ENCODE results near the gene HEBP1.

Gene HEBP1

DNA sequence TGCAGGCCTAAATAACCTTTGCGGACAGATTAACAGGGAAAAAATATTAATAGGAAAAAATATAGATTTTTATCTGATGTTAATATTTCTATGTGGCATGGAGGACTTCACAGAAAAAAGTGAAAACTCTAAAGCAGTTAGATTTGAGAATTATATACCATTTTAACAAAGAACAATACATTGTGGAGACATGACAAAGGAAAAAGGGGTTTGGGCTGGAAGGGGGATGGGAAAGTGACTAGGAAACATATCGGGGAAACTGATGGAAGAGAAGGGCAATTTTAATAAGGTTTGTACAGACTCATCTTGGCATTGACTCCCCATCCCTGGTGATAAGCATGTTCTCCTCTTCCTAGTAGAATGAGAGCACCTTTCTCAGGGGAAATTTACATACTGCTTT, 27.0 kb downstream of the HEBP1 start:
- Histone ChIP-seq H3K27ac (replicated peaks) (no peak overlapping the region), H3K4me3 (replicated peaks; ENCODE audit: insufficient read depth, low read length) (no peak overlapping the region), H3K27me3 (ENCODE audit: insufficient read depth, poor library complexity, severe bottlenecking) (no peaks in the 10 kb centered on the region)
- no peak for DNase-seq (ENCODE audit: low read depth in 1 of 2, low spot score in 1 of 2)
- TF ChIP-seq POLR2AphosphoS5 (IDR thresholded peaks at IDR 0.05; ENCODE audit: low read depth) (no peak), SPI1 (IDR thresholded peaks at IDR 0.05; ENCODE audit: borderline replicate concordance, low read depth) (no peak), GABPA (IDR thresholded peaks at IDR 0.05; ENCODE audit: low read depth) (no peak)
- TF ChIP-seq, protein P1, sequence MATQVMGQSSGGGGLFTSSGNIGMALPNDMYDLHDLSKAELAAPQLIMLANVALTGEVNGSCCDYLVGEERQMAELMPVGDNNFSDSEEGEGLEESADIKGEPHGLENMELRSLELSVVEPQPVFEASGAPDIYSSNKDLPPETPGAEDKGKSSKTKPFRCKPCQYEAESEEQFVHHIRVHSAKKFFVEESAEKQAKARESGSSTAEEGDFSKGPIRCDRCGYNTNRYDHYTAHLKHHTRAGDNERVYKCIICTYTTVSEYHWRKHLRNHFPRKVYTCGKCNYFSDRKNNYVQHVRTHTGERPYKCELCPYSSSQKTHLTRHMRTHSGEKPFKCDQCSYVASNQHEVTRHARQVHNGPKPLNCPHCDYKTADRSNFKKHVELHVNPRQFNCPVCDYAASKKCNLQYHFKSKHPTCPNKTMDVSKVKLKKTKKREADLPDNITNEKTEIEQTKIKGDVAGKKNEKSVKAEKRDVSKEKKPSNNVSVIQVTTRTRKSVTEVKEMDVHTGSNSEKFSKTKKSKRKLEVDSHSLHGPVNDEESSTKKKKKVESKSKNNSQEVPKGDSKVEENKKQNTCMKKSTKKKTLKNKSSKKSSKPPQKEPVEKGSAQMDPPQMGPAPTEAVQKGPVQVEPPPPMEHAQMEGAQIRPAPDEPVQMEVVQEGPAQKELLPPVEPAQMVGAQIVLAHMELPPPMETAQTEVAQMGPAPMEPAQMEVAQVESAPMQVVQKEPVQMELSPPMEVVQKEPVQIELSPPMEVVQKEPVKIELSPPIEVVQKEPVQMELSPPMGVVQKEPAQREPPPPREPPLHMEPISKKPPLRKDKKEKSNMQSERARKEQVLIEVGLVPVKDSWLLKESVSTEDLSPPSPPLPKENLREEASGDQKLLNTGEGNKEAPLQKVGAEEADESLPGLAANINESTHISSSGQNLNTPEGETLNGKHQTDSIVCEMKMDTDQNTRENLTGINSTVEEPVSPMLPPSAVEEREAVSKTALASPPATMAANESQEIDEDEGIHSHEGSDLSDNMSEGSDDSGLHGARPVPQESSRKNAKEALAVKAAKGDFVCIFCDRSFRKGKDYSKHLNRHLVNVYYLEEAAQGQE (IDR thresholded peaks at IDR 0.05; ENCODE audit: insufficient replicate concordance, low read depth) = no peak
- TF ChIP-seq, protein P2, sequence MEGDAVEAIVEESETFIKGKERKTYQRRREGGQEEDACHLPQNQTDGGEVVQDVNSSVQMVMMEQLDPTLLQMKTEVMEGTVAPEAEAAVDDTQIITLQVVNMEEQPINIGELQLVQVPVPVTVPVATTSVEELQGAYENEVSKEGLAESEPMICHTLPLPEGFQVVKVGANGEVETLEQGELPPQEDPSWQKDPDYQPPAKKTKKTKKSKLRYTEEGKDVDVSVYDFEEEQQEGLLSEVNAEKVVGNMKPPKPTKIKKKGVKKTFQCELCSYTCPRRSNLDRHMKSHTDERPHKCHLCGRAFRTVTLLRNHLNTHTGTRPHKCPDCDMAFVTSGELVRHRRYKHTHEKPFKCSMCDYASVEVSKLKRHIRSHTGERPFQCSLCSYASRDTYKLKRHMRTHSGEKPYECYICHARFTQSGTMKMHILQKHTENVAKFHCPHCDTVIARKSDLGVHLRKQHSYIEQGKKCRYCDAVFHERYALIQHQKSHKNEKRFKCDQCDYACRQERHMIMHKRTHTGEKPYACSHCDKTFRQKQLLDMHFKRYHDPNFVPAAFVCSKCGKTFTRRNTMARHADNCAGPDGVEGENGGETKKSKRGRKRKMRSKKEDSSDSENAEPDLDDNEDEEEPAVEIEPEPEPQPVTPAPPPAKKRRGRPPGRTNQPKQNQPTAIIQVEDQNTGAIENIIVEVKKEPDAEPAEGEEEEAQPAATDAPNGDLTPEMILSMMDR (IDR thresholded peaks at IDR 0.05; ENCODE audit: insufficient read depth, low read length) = no peak

GRCh38 chr12:12965836-12966235, 34.2 kb downstream of the HEBP1 start:
- DNase-seq (ENCODE audit: low read depth in 1 of 2, low spot score in 1 of 2) = no peak

DNA sequence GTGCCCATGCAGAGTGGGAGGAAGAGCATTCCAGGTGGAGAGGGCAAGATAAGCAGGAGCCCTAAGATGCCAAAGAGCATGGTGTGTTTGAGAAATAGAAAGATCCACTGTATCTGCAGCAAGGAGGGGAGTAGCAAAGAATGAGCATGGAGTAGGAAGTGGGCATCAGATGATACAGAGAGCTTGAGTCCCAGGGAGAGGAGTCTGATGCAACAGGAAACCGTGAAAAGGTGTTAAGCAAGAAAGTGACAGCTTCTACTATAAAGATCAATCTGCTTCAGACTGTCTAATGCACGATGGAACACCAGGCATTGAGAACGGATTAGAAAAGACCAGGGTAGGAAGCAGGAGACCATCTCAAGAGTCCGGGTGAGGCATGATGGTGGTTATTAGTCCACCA, 35.8 kb downstream of the HEBP1 start:
- peak; percentile 47 to 73 for DNase-seq (ENCODE audit: low read depth in 1 of 2, low spot score in 1 of 2)
- Histone ChIP-seq H3K27ac (replicated peaks) (no peak overlapping the region), H3K4me3 (replicated peaks; ENCODE audit: insufficient read depth, low read length) (no peak overlapping the region), H3K27me3 (ENCODE audit: insufficient read depth, poor library complexity, severe bottlenecking) (no peaks in the 10 kb centered on the region)
- TF ChIP-seq SPI1 (IDR thresholded peaks at IDR 0.05; ENCODE audit: borderline replicate concordance, low read depth) (no peak; the same call in 1 of the 2 replicates), GABPA (IDR thresholded peaks at IDR 0.05; ENCODE audit: low read depth) (no peak), POLR2AphosphoS5 (IDR thresholded peaks at IDR 0.05; ENCODE audit: low read depth) (no peak)
- TF ChIP-seq, protein P2 (IDR thresholded peaks at IDR 0.05; ENCODE audit: insufficient read depth, low read length) = no peak
- TF ChIP-seq, protein P1 (IDR thresholded peaks at IDR 0.05; ENCODE audit: insufficient replicate concordance, low read depth) = no peak

More at GRCh38 chr12:12965836-12966235, 34.2 kb downstream of the HEBP1 start:
- no peak for TF ChIP-seq SPI1 (IDR thresholded peaks at IDR 0.05; ENCODE audit: borderline replicate concordance, low read depth)
- TF ChIP-seq, protein P1 (IDR thresholded peaks at IDR 0.05; ENCODE audit: insufficient replicate concordance, low read depth) = no peak
- TF ChIP-seq, protein P2 (IDR thresholded peaks at IDR 0.05; ENCODE audit: insufficient read depth, low read length) = no peak
- no peak for TF ChIP-seq GABPA (IDR thresholded peaks at IDR 0.05; ENCODE audit: low read depth)
- TF ChIP-seq POLR2AphosphoS5 (IDR thresholded peaks at IDR 0.05; ENCODE audit: low read depth) = no peak
- no peak overlapping the region for H3K4me3 ChIP-seq (replicated peaks; ENCODE audit: insufficient read depth, low read length)
- H3K27me3 ChIP-seq (ENCODE audit: insufficient read depth, poor library complexity, severe bottlenecking) = no peaks in the 10 kb centered on the region
- no peak overlapping the region for H3K27ac ChIP-seq (replicated peaks)
